Neutrophil (primary cell): ENCODE measurements around the gene GFOD1.
"Not testable (repeated sequence)": the region's sequence is repeated elsewhere in the genome, so short reads cannot be mapped to it uniquely, and the experiment has no call there.

Experiments
- H3K27ac ChIP-seq: fragments of 200-600 bp; sonication (generic); 2 replicates; pipeline ENCODE4 v1.5.1; 2016; ENCODE audit warnings: mild to moderate bottlenecking, moderate library complexity
- H3K27me3 ChIP-seq: fragments of 200-600 bp; sonication (generic); 2 replicates; pipeline ENCODE4 v1.6.0; 2016; ENCODE audit warnings: mild to moderate bottlenecking
- H3K36me3 ChIP-seq: fragments of 200-600 bp; sonication (generic); 2 replicates; pipeline ENCODE4 v1.5.1; 2017
- H3K4me1 ChIP-seq, 2 experiments: fragments of 200-600 bp in 1 of 2; sonication (generic) in 1 of 2; 1 replicate in 1 of 2; 2 replicates in 1 of 2; pipeline versions ENCODE4 v1.5.1 to v1.6.1; 2013 to 2016; ENCODE audit warnings: low read depth in 1 of 2, low read length in 1 of 2, mild to moderate bottlenecking in 1 of 2, moderate library complexity in 1 of 2; ENCODE audit not compliant: control insufficient read depth in 1 of 2, insufficient read depth in 1 of 2
- H3K4me3 ChIP-seq, 2 experiments: fragments of 200-600 bp in 1 of 2; sonication (generic) in 1 of 2; 1 replicate in 1 of 2; 2 replicates in 1 of 2; pipeline ENCODE4 v1.5.1; 2013 to 2016; ENCODE audit warnings: low read depth in 1 of 2, low read length in 1 of 2, mild to moderate bottlenecking in 1 of 2, moderate library complexity in 1 of 2
- H3K9me3 ChIP-seq: fragments of 200-600 bp; sonication (generic); 2 replicates; pipeline ENCODE4 v1.5.1; 2016
- CTCF ChIP-seq: fragments of 200-600 bp; sonication (generic); IDR thresholded peaks from 2 replicates; pipeline ENCODE4 v1.5.1; 2016; ENCODE audit warnings: antibody characterized with exemption

The GFOD1 gene

GRCh38 chr6:13461805-13462204 lies 25.6 kb downstream of the GFOD1 start:
- H3K9me3 ChIP-seq: no peaks in the 10 kb centered on the region
- no peaks in the 10 kb centered on the region for H3K27me3 ChIP-seq
- no peak for TF ChIP-seq CTCF
- H3K4me3 ChIP-seq: peak overlapping the region in 1 of 2 experiments; percentile 23
- peaks cover 62 to 63% of the 10 kb centered on the region in 2 experiments for H3K4me1 ChIP-seq
- peak overlapping the region; percentile 85 for H3K27ac ChIP-seq
- no peaks in the 10 kb centered on the region for H3K36me3 ChIP-seq

- H3K27me3 ChIP-seq: no peaks in the 10 kb centered on the region
- TF ChIP-seq CTCF: no peak
- H3K9me3 ChIP-seq: no peaks in the 10 kb centered on the region
- H3K4me3 ChIP-seq: peak overlapping the region in 1 of 2 experiments; percentile 23
- H3K27ac ChIP-seq: peak overlapping the region; percentile 85
- peaks cover 57 to 58% of the 10 kb centered on the region in 2 experiments for H3K4me1 ChIP-seq
- H3K36me3 ChIP-seq: no peaks in the 10 kb centered on the region
Observed at GRCh38 chr6:13461307-13461706, 26.1 kb downstream of the GFOD1 start.

GRCh38 chr6:13460289-13460688 lies 27.1 kb downstream of the GFOD1 start:
- not testable (repeated sequence) for H3K27me3 ChIP-seq, H3K27ac ChIP-seq, H3K36me3 ChIP-seq, H3K9me3 ChIP-seq, H3K4me3 ChIP-seq
- H3K4me1 ChIP-seq: peaks cover 48 to 51% of the 10 kb centered on the region in 2 experiments

GRCh38 chr6:13457577-13457976 lies 29.8 kb downstream of the GFOD1 start:
- no peak for TF ChIP-seq CTCF
- Histone ChIP-seq H3K27me3 (no peaks in the 10 kb centered on the region), H3K9me3 (no peaks in the 10 kb centered on the region)

GRCh38 chr6:13455552-13455966 lies 31.8 kb downstream of the GFOD1 start:
- no peak overlapping the region for H3K4me3 ChIP-seq
- H3K36me3 ChIP-seq: peaks cover 5% of the 10 kb centered on the region
- peaks cover 22 to 24% of the 10 kb centered on the region in 2 experiments for H3K4me1 ChIP-seq
- no peak for TF ChIP-seq CTCF
- H3K9me3 ChIP-seq: no peaks in the 10 kb centered on the region
- H3K27ac ChIP-seq: peak overlapping the region; percentile 76
- H3K27me3 ChIP-seq: no peaks in the 10 kb centered on the region

More at GRCh38 chr6:13457577-13457976, 29.8 kb downstream of the GFOD1 start:
- Histone ChIP-seq H3K4me1 (peaks cover 41 to 44% of the 10 kb centered on the region in 2 experiments), H3K27ac (no peak overlapping the region), H3K36me3 (no peaks in the 10 kb centered on the region), H3K4me3 (no peak overlapping the region)

GRCh38 chr6:13454286-13455221 lies 32.8 kb downstream of the GFOD1 start:
- H3K27me3 ChIP-seq: no peaks in the 10 kb centered on the region
- H3K9me3 ChIP-seq: no peaks in the 10 kb centered on the region
- H3K4me1 ChIP-seq: peaks cover 22 to 28% of the 10 kb centered on the region in 2 experiments
- TF ChIP-seq CTCF: peak; percentile 19
- H3K36me3 ChIP-seq: peaks cover 5% of the 10 kb centered on the region
- peak overlapping the region in 1 of 2 experiments; percentile 32 for H3K4me3 ChIP-seq
- H3K27ac ChIP-seq: peak overlapping the region; percentile 76
